Upper lobe of left lung (tissue), 6 donors: ENCODE data around the gene IVD. TPM values are rescaled to one million over a fixed set of nuclear protein-coding genes. Genes with fewer than 3 reads are reported as not detected.

Experiments used
- ATAC-seq, 2 donors: fragments of 200-7000 bp; cut with Tn5 transposase; one replicate each; pipeline ENCODE4 v1.9.1; 2022; ENCODE audit warnings: mild to moderate bottlenecking in 2 of 2, moderate library complexity in 2 of 2; ENCODE audit not compliant: low FRiP score in 2 of 2
- DNase-seq, 2 donors: peaks; one replicate each; pipeline ENCODE4 v3.0.0-alpha.2; 2019 to 2020
- H3K27ac ChIP-seq, 4 donors: fragments of 200-600 bp; sonication (generic); one replicate each; pipeline ENCODE4 v1.5.1; 2016 to 2019
- H3K27me3 ChIP-seq, 4 donors: fragments of 200-600 bp; sonication (generic); one replicate each; pipeline ENCODE4 v1.5.1; 2017 to 2019
- H3K36me3 ChIP-seq, 4 donors: fragments of 200-600 bp; sonication (generic); one replicate each; pipeline ENCODE4 v1.5.1; 2016 to 2019
- H3K4me1 ChIP-seq, 4 donors: fragments of 200-600 bp; sonication (generic); one replicate each; pipeline ENCODE4 v1.5.1; 2018 to 2019
- H3K4me3 ChIP-seq, 4 donors: fragments of 200-600 bp; sonication (generic); one replicate each; pipeline ENCODE4 v1.5.1; 2017 to 2019; ENCODE audit warnings: mild to moderate bottlenecking in 2 of 4, moderate library complexity in 1 of 4
- H3K9me3 ChIP-seq, 4 donors: fragments of 200-600 bp; sonication (generic); one replicate each; pipeline ENCODE4 v1.5.1; 2018 to 2019
- EP300 ChIP-seq, 4 donors: sonication (generic); formaldehyde crosslinking; IDR thresholded peaks; one replicate each; pipeline ENCODE4 v1.5.1; 2017; ENCODE audit warnings: antibody characterized with exemption in 4 of 4, control low read depth in 2 of 4
- POLR2A ChIP-seq, 4 donors: fragments of 450-650 bp; IDR thresholded peaks; one replicate each; pipeline ENCODE4 v1.5.1; 2016 to 2017; ENCODE audit warnings: antibody characterized with exemption in 4 of 4, mild to moderate bottlenecking in 2 of 4
- POLR2AphosphoS5 ChIP-seq, 2 donors: sonication (generic); formaldehyde crosslinking; IDR thresholded peaks; one replicate each; pipeline ENCODE4 v1.5.1; 2017; ENCODE audit warnings: antibody characterized with exemption in 2 of 2
- WGBS, 2 donors: methylation state at CpG; one replicate each; pipeline ENCODE4 v1.1.5; 2017 to 2018; 5-methylcytosine and 5-hydroxymethylcytosine counted together
- total RNA-seq, 6 donors: library from RNA; depleted of rRNA in 4 of 6; stranded (reverse); fragments of >200 nt in 4 of 6; gene quantifications; one replicate each; pipeline versions ENCODE4 v1.1.0 to v1.2.1, GENCODE V29; 2016 to 2021
- TF ChIP-seq, protein P1 (sequence below), 6 experiments: fragments of 450-650 bp in 4 of 6; fragments of 200-600 bp in 2 of 6; sonication (generic) in 2 of 6; IDR thresholded peaks; one replicate each; pipeline ENCODE4 v1.5.1; 2016 to 2019; ENCODE audit warnings: antibody characterized with exemption in 6 of 6
- donor health status: DM: no; HTN: no; CAD: no; lungs with moderate emphysema.
- donor health status: DM: no; HTN: yes; CAD: no; lungs with severe emphysema.

IVD gene
- total RNA-seq, 6 donors from 2014 or later, result 68.1 to 112 (median 94.5) TPM

DNA sequence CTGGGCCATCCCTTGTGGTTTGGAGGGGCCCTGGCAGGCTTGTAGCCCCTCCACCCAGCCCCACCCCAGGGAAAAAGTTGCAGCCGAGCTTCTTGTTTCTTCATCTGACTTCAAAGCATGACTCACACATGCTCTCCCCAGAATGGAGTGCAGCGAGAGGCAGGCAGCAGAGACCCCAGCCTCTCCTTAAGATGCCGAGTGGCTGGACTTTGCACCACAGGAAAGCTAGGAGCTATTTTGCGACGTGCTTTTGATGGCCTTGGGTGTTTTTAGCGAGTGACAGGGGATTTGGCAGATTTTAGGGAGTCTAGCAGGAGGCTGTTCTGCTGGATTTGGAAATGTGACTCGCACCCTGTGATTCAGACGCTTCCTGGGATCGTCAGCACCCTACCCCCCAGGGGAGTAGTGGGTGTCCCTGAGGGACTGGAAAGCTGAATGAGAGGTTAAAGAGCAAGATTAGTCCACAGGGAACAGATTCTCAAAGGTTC is 49.4 kb downstream of the IVD start:
- Histone ChIP-seq H3K4me1 (peaks cover 43 to 63% (median 45%) of the 10 kb centered on the region in 4 donors), H3K4me3 (no peak overlapping the region), H3K36me3 (peaks cover 0 to 16% (median 11%) of the 10 kb centered on the region in 4 donors), H3K27ac (no peak overlapping the region), H3K9me3 (no peaks in the 10 kb centered on the region), H3K27me3 (no peaks in the 10 kb centered on the region)
- DNase-seq (no peak), ATAC-seq (no peak)
- TF ChIP-seq POLR2AphosphoS5 (IDR thresholded peaks at IDR 0.05) (no peak), EP300 (IDR thresholded peaks at IDR 0.05) (no peak)
- 67 to 76% methylated on average over 9 of the region's 9 CpGs for WGBS, 2 donors

DNA sequence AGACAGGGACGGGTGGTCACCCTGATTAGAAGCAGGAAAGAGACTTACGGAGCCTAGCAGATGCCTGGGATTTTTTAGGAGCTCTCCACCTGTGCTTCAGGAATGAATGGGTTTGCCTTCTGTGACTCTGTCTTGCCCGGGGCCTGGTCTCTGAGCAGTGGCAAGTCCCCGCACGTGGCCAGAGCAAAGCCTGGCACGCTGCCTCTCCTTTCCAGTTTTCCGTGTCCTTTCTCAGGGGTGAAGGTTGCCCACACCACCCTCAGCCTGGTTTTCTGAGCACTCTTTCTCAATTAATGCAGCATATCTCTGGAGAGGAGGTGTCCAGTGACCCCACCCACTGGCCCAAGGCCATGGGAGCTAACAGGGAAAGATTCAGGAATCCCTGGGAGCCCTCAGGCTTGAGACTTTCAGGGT is 50.7 kb downstream of the IVD start:
- no peak for DNase-seq

DNA sequence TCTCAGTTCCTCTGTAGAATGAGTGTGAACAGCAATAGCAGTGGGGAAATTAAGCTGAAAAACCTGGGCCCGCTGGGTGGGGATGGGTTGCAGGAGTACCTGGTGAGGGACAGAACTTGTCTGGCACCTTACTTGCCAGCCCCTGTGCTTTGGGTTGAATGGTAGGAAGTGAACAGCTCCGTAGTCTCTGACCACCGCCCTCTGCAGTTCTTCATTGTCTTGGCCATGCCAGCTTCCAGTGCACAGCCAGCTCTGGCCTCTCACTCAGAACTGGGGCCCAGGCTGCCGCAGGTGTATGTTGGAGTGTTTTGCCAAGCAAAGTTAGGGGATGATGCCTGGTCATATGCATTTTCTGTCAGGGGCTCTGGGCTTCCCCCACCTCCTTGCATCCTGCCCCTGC is 51.1 kb downstream of the IVD start:
- Histone ChIP-seq H3K36me3 (peaks cover 0 to 22% (median 14%) of the 10 kb centered on the region in 4 donors), H3K4me1 (peaks cover 40 to 50% (median 43%) of the 10 kb centered on the region in 4 donors), H3K27ac (no peak overlapping the region), H3K27me3 (no peaks in the 10 kb centered on the region), H3K9me3 (no peaks in the 10 kb centered on the region), H3K4me3 (no peak overlapping the region)
- TF ChIP-seq POLR2AphosphoS5 (IDR thresholded peaks at IDR 0.05) (no peak), POLR2A (IDR thresholded peaks at IDR 0.05) (no peak), EP300 (IDR thresholded peaks at IDR 0.05) (no peak)
- no peak for DNase-seq
- no peak for ATAC-seq
- WGBS, 2 donors, result 61 to 66% methylated on average over 4 of the region's 4 CpGs

More for the DNA sequence above, 50.7 kb downstream of the IVD start:
- 61 to 72% methylated on average over 7 of the region's 7 CpGs for WGBS, 2 donors
- Histone ChIP-seq H3K4me1 (peaks cover 41 to 55% (median 44%) of the 10 kb centered on the region in 4 donors), H3K4me3 (no peak overlapping the region), H3K9me3 (no peaks in the 10 kb centered on the region), H3K36me3 (peaks cover 0 to 21% (median 12%) of the 10 kb centered on the region in 4 donors), H3K27ac (no peak overlapping the region), H3K27me3 (no peaks in the 10 kb centered on the region)
- ATAC-seq, result no peak
- TF ChIP-seq, protein P1, sequence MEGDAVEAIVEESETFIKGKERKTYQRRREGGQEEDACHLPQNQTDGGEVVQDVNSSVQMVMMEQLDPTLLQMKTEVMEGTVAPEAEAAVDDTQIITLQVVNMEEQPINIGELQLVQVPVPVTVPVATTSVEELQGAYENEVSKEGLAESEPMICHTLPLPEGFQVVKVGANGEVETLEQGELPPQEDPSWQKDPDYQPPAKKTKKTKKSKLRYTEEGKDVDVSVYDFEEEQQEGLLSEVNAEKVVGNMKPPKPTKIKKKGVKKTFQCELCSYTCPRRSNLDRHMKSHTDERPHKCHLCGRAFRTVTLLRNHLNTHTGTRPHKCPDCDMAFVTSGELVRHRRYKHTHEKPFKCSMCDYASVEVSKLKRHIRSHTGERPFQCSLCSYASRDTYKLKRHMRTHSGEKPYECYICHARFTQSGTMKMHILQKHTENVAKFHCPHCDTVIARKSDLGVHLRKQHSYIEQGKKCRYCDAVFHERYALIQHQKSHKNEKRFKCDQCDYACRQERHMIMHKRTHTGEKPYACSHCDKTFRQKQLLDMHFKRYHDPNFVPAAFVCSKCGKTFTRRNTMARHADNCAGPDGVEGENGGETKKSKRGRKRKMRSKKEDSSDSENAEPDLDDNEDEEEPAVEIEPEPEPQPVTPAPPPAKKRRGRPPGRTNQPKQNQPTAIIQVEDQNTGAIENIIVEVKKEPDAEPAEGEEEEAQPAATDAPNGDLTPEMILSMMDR (IDR thresholded peaks at IDR 0.05), result no peak
- TF ChIP-seq POLR2A (IDR thresholded peaks at IDR 0.05) (no peak), EP300 (IDR thresholded peaks at IDR 0.05) (no peak), POLR2AphosphoS5 (IDR thresholded peaks at IDR 0.05) (no peak)

DNA sequence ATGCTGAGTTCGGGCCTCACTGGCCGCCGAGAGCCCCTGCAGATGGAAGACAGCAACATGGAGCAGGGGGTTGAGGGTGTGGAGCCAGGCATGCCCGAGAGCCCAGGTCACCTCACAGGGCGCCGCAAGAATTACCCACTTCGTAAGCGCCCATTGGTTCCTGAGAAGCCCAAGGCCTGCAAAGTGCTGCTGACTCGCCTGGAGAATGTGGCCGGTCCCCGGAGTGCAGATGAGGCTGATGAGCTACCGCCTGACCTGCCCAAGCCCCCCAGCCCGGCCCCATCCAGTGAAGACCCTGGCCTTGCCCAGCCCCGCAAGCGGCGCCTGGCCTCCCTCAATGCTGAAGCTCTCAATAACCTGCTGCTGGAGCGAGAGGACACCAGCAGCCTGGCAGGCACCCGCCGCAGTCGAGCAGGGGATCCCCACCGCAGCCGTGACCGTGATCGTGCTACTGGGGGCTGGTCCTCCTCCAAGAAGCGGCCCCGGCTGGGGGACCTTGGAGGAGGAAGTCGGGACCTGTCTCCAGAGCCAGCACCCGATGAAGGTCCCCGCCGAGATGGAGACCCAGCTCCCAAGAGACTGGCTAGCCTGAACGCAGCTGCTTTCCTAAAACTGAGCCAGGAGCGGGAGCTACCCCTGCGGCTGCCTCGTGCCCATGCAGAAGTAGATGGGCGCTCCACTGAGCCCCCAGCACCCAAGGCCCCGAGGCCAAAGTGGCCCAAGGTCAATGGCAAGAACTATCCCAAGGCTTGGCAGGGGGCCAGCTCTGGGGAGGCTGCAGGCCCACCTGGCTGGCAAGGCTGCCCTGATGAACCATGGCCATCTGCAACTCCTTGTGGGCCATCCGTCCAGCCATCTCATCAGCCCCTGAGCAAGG is 53.1 kb downstream of the IVD start:
- no peak overlapping the region for H3K27ac ChIP-seq
- H3K36me3 ChIP-seq, result peaks cover 0 to 42% (median 26%) of the 10 kb centered on the region in 4 donors
- DNase-seq (peak in 1 of 2 donors; percentile 78), ATAC-seq (no peak)
- peaks cover 28 to 33% (median 32%) of the 10 kb centered on the region in 4 donors for H3K4me1 ChIP-seq
- TF ChIP-seq POLR2AphosphoS5 (IDR thresholded peaks at IDR 0.05) (no peak), EP300 (IDR thresholded peaks at IDR 0.05) (no peak), POLR2A (IDR thresholded peaks at IDR 0.05) (no peak)
- H3K9me3 ChIP-seq, result no peaks in the 10 kb centered on the region
- 95 to 100% methylated on average over 3 to 27 of the region's 37 CpGs for WGBS, 2 donors
- H3K27me3 ChIP-seq, result no peaks in the 10 kb centered on the region
- H3K4me3 ChIP-seq, result no peak overlapping the region

DNA sequence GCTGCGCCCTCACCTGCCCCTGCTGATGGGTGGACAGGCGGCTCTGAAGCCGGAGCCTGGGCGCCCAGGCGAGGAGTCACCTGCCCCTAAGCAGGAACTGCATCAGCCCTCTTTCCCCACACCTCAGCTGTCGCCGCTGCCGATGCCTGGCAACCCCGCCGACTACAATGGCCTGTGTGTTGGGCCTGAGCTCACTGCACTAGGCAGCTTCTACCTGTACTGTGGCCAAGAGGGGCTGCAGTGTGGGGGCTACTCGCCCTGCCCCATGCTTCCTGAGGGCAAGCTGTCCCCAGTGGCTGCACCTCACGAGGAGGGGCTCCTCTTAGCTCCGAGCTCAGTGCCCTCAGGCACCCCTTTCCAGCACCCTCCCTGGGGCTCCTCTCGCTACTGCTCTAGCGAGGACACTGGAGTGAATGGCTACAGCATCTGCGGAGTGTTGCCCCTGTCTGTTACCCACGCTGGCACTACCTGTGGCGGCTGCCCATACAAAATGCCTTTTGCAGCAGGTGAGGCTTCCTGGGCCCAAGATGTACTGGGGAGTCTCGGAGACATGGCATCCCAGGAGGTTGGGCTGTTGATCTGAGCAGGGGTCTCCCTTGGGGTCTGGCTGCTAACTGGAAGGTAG is 53.9 kb downstream of the IVD start:
- peaks cover 21 to 26% (median 24%) of the 10 kb centered on the region in 4 donors for H3K4me1 ChIP-seq
- no peak for DNase-seq
- peaks cover 0 to 50% (median 34%) of the 10 kb centered on the region in 4 donors for H3K36me3 ChIP-seq
- TF ChIP-seq POLR2AphosphoS5 (IDR thresholded peaks at IDR 0.05) (no peak), EP300 (IDR thresholded peaks at IDR 0.05) (no peak), POLR2A (IDR thresholded peaks at IDR 0.05) (no peak)
- TF ChIP-seq, protein P1 (IDR thresholded peaks at IDR 0.05), result no peak
- WGBS, 2 donors, result 77 to 100% methylated on average over 3 to 5 of the region's 19 CpGs
- no peaks in the 10 kb centered on the region for H3K27me3 ChIP-seq
- H3K4me3 ChIP-seq, result no peak overlapping the region
- no peak overlapping the region for H3K27ac ChIP-seq
- no peaks in the 10 kb centered on the region for H3K9me3 ChIP-seq
- no peak for ATAC-seq

DNA sequence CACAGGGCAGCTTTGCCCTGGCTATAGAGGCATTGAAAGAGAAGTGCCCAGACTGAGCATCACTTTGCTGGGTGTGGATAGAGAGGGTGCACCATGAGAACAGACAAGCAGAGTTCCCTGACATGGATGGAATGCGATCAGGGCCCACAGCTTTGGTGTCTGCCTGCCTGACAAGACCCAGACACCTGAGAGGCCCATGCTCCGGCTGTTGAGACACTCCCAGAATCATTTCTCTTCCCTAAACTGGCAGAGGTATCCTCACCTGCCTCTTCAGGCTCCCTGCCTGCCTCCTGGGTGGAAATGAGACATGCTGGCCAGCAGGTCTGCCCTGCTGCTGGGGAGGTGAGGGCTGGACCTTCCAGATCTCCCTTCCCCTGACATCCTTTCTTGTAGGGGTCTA is 54.8 kb downstream of the IVD start:
- Histone ChIP-seq H3K36me3 (peaks cover 0 to 59% (median 38%) of the 10 kb centered on the region in 4 donors), H3K27ac (no peak overlapping the region), H3K27me3 (no peaks in the 10 kb centered on the region), H3K4me3 (no peak overlapping the region), H3K4me1 (peaks cover 12 to 17% (median 15%) of the 10 kb centered on the region in 4 donors), H3K9me3 (no peaks in the 10 kb centered on the region)
- no peak for TF ChIP-seq POLR2AphosphoS5 (IDR thresholded peaks at IDR 0.05)
- no peak for TF ChIP-seq POLR2A (IDR thresholded peaks at IDR 0.05)
- TF ChIP-seq, protein P1 (IDR thresholded peaks at IDR 0.05), result no peak
- no peak for TF ChIP-seq EP300 (IDR thresholded peaks at IDR 0.05)
- ATAC-seq (no peak), DNase-seq (no peak)
- 93 to 100% methylated on average over 2 of the region's 2 CpGs for WGBS, 2 donors
